HepG2 (cell line): Measurements from ENCODE around the gene VARS1. TPM values are rescaled to one million over a fixed set of nuclear protein-coding genes. Genes with fewer than 3 reads are reported as not detected.

Experiments used
- ARID4A ChIP-seq: sonication (generic); formaldehyde crosslinking; IDR thresholded peaks from 2 replicates; pipeline ENCODE4 v1.5.0; 2020; ENCODE audit warnings: mild to moderate bottlenecking, missing genetic modification reagents, borderline replicate concordance
- E2F5 ChIP-seq: sonication (generic); formaldehyde crosslinking; conservative IDR thresholded peaks from 2 replicates; pipeline ENCODE4 v1.4.0; 2020; ENCODE audit warnings: missing genetic modification reagents
- FOXA3 ChIP-seq: IDR thresholded peaks from 2 replicates; pipeline ENCODE4 v1.6.1; 2016; ENCODE audit warnings: missing genetic modification reagents, missing compliant biosample characterization
- FOXO1 ChIP-seq: sonication (generic); formaldehyde crosslinking; IDR thresholded peaks from 2 replicates; pipeline ENCODE4 v1.4.0; 2020; ENCODE audit warnings: missing genetic modification reagents
- HCFC1 ChIP-seq: fragments of 150-350 bp; IDR thresholded peaks from 2 replicates; pipeline ENCODE4 v1.6.1; 2014; ENCODE audit warnings: low read depth, low read length
- HMGXB4 ChIP-seq, 2 experiments: sonication (generic) in 1 of 2; formaldehyde crosslinking in 1 of 2; IDR thresholded peaks; 2 replicates each; pipeline versions ENCODE4 v1.4.0 to v1.6.1; 2018 to 2020; ENCODE audit warnings: missing genetic modification reagents in 2 of 2, borderline replicate concordance in 1 of 2, low read depth in 1 of 2, mild to moderate bottlenecking in 1 of 2, missing biosample characterization in 1 of 2
- JDP2 ChIP-seq: sonication (generic); formaldehyde crosslinking; IDR thresholded peaks from 2 replicates; pipeline ENCODE4 v1.8.1; 2022; ENCODE audit warnings: missing genetic modification reagents, borderline replicate concordance
- MAFF ChIP-seq: IDR thresholded peaks from 2 replicates; pipeline ENCODE4 v1.6.1; 2011; ENCODE audit warnings: low read depth, low read length, improper control_type of control experiment
- NFIC ChIP-seq: IDR thresholded peaks from 2 replicates; pipeline ENCODE4 v1.6.1; 2012; ENCODE audit warnings: mild to moderate bottlenecking, low read length, inconsistent platforms
- NR2F1 ChIP-seq, 2 experiments: fragments of 450-650 bp in 1 of 2; formaldehyde crosslinking in 1 of 2; IDR thresholded peaks; 2 replicates each; pipeline versions ENCODE4 v1.5.0 to v1.6.1; 2016 to 2020; ENCODE audit warnings: mild to moderate bottlenecking in 1 of 2, missing compliant biosample characterization in 1 of 2, missing genetic modification reagents in 1 of 2, moderate library complexity in 1 of 2
- PPARG ChIP-seq: conservative IDR thresholded peaks from 2 replicates; pipeline ENCODE4 v1.6.1; 2016; ENCODE audit warnings: missing biosample characterization, missing genetic modification reagents
- PRPF4 ChIP-seq: fragments of 200-400 bp; formaldehyde crosslinking; IDR thresholded peaks from 2 replicates; pipeline ENCODE4 v1.6.1; 2016; ENCODE audit warnings: low read length, low read depth; ENCODE audit not compliant: poor library complexity, severe bottlenecking
- ZNF143 ChIP-seq: sonication (generic); formaldehyde crosslinking; IDR thresholded peaks from 2 replicates; pipeline ENCODE4 v1.4.0; 2020; ENCODE audit warnings: missing genetic modification reagents
- ZNF296 ChIP-seq: sonication (generic); formaldehyde crosslinking; conservative IDR thresholded peaks from 2 replicates; pipeline ENCODE4 v1.5.0; 2020; ENCODE audit warnings: mild to moderate bottlenecking, missing genetic modification reagents
- ZNF317 ChIP-seq: sonication (generic); formaldehyde crosslinking; IDR thresholded peaks from 2 replicates; pipeline ENCODE4 v1.5.0; 2020; ENCODE audit warnings: mild to moderate bottlenecking, missing genetic modification reagents
- ZNF354B ChIP-seq: sonication (generic); formaldehyde crosslinking; IDR thresholded peaks from 2 replicates; pipeline ENCODE4 v1.8.0; 2022; ENCODE audit warnings: mild to moderate bottlenecking, missing genetic modification reagents
- ZNF768 ChIP-seq: sonication (generic); formaldehyde crosslinking; IDR thresholded peaks from 2 replicates; pipeline ENCODE4 v1.4.0; 2020; ENCODE audit warnings: missing genetic modification reagents
- ZSCAN9 ChIP-seq: IDR thresholded peaks from 2 replicates; pipeline ENCODE4 v1.6.1; 2016; ENCODE audit warnings: borderline replicate concordance
- ZUFSP ChIP-seq: sonication (generic); formaldehyde crosslinking; IDR thresholded peaks from 2 replicates; pipeline ENCODE4 v1.9.0; 2021; ENCODE audit warnings: missing genetic modification reagents, mild to moderate bottlenecking, borderline replicate concordance
- polyA plus RNA-seq, 8 experiments: library from polyadenylated mRNA; depleted of rRNA in 3 of 8; stranded (reverse) in 7 of 8; unstranded in 1 of 8; fragments of >200 nt; fragmentation: Illumina TruSeq in 4 of 8; extraction: Trizol in 4 of 8; gene quantifications; 2 replicates each; pipeline versions ENCODE4 v1.2.1 to v1.2.3, GENCODE V29; 2011 to 2016; ENCODE audit warnings: low read depth in 4 of 8, missing spikeins in 1 of 8, mixed read lengths in 1 of 8; ENCODE audit not compliant: insufficient read depth in 1 of 8
- total RNA-seq, 5 experiments: library from RNA; depleted of rRNA; stranded (reverse); fragments of >200 nt; fragmentation: Illumina TruSeq; extraction: Trizol; gene quantifications; 2 replicates each; pipeline ENCODE4 v1.2.3, GENCODE V29; 2016; ENCODE audit warnings: low read depth in 1 of 5

Gene VARS1
- total and polyA plus RNA-seq, 2 of the 13 experiments (the other 11 are each of a cell fraction or from before 2014, with no cell fraction given): 14.7 to 56.1 TPM

GRCh38 chr6:31776989-31777666, 18.4 kb downstream of the VARS1 start, which contains the start of gene VWA7 (continued):
- TF ChIP-seq JDP2 (CRISPR knock-in tag) (no peak), PPARG (CRISPR knock-in tag) (peak; percentile 62), FOXA3 (CRISPR knock-in tag) (peak; percentile 72), E2F5 (CRISPR knock-in tag) (peak; percentile 33; the same call in 1 of the 2 replicates), ZNF296 (CRISPR knock-in tag) (no peak), ZNF768 (peak; percentile 48; the same call in 1 of the 2 replicates), PRPF4 (no peak), HMGXB4 (CRISPR knock-in tag; IDR thresholded peaks at IDR 0.05; ENCODE audit: borderline replicate concordance in 1 of 2, low read depth in 1 of 2) (peak in 1 of 2 experiments; percentile 46; a peak in 1 of 4 replicates), ZNF317 (CRISPR knock-in tag) (no peak), NR2F1 (CRISPR knock-in tag; IDR thresholded peaks at IDR 0.05) (peak; percentile 48 to 72; a peak in 2 of 4 replicates), ARID4A (peak; percentile 84; the same call in 1 of the 2 replicates), ZUFSP (CRISPR knock-in tag) (no peak), NFIC (no peak; the same call in 1 of the 2 replicates), ZSCAN9 (CRISPR knock-in tag) (0 out of 2 replicates have a peak, but pooled peaks have one; percentile 21), ZNF354B (no peak), ZNF143 (CRISPR knock-in tag) (peak; percentile 17; the same call in 1 of the 2 replicates), HCFC1 (no peak), FOXO1 (CRISPR knock-in tag) (peak; percentile 63), MAFF (no peak)
